Activated naive CD8-positive, alpha-beta T cell treated with anti-CD3 and anti-CD28 coated beads for 36 hours (primary cell): Measurements from ENCODE around the gene CLEC20A. TPM values are rescaled to one million over a fixed set of nuclear protein-coding genes. Genes with fewer than 3 reads are reported as not detected.

Source experiments
- DNase-seq: peaks from one replicate; pipeline ENCODE4 v3.0.0; 2021
- H3K27ac Mint-ChIP-seq: one replicate; pipeline ENCODE4 v1.8.0; 2022; ENCODE audit warnings: mild to moderate bottlenecking, moderate library complexity, mixed read lengths
- H3K27me3 Mint-ChIP-seq: one replicate; pipeline ENCODE4 v1.8.0; 2022; ENCODE audit warnings: mild to moderate bottlenecking, mixed read lengths
- H3K36me3 Mint-ChIP-seq: one replicate; pipeline ENCODE4 v1.8.0; 2021; ENCODE audit warnings: mild to moderate bottlenecking, mixed read lengths
- H3K4me1 Mint-ChIP-seq: one replicate; pipeline ENCODE4 v1.8.0; 2021; ENCODE audit warnings: mixed read lengths
- H3K4me3 Mint-ChIP-seq: one replicate; pipeline ENCODE4 v1.8.0; 2022; ENCODE audit warnings: mild to moderate bottlenecking, moderate library complexity, mixed read lengths
- H3K9me3 Mint-ChIP-seq: one replicate; pipeline ENCODE4 v1.8.0; 2022; ENCODE audit warnings: mixed read lengths
- total RNA-seq, 2 experiments: library from RNA; stranded (reverse); gene quantifications; one replicate each; pipeline ENCODE4 v1.2.3, GENCODE V29; 2021

Gene CLEC20A
- total RNA-seq, 2 experiments from 2014 or later, result not detected

- DNase-seq, result no peak
- Mint-ChIP-seq H3K27me3 (no peaks in the 10 kb centered on the region), H3K4me1 (no peaks in the 10 kb centered on the region), H3K36me3 (no peaks in the 10 kb centered on the region), H3K27ac (no peak overlapping the region), H3K4me3 (no peak overlapping the region), H3K9me3 (no peaks in the 10 kb centered on the region)
Observed at GRCh38 chr1:178497903-178498478, 1.2 kb upstream of the CLEC20A start.

- no peak overlapping the region for H3K27ac Mint-ChIP-seq
- H3K4me1 Mint-ChIP-seq, result no peaks in the 10 kb centered on the region
Observed at GRCh38 chr1:178495741-178496409, 889 bp downstream of the CLEC20A start.

GRCh38 chr1:178495158-178495557, 1.6 kb downstream of the CLEC20A start:
- H3K4me1 Mint-ChIP-seq, result no peaks in the 10 kb centered on the region

More at GRCh38 chr1:178495741-178496409, 889 bp downstream of the CLEC20A start:
- Mint-ChIP-seq H3K4me3 (no peak overlapping the region), H3K27me3 (no peaks in the 10 kb centered on the region), H3K9me3 (no peaks in the 10 kb centered on the region), H3K36me3 (no peaks in the 10 kb centered on the region)
- no peak for DNase-seq

GRCh38 chr1:178494569-178494971, 2.2 kb downstream of the CLEC20A start:
- Mint-ChIP-seq H3K27me3 (no peaks in the 10 kb centered on the region), H3K27ac (no peak overlapping the region), H3K36me3 (no peaks in the 10 kb centered on the region), H3K9me3 (no peaks in the 10 kb centered on the region), H3K4me1 (no peaks in the 10 kb centered on the region), H3K4me3 (no peak overlapping the region)
- no peak for DNase-seq

More at GRCh38 chr1:178495158-178495557, 1.6 kb downstream of the CLEC20A start:
- Mint-ChIP-seq H3K9me3 (no peaks in the 10 kb centered on the region), H3K4me3 (no peak overlapping the region), H3K36me3 (no peaks in the 10 kb centered on the region), H3K27me3 (no peaks in the 10 kb centered on the region), H3K27ac (no peak overlapping the region)
- DNase-seq, result no peak

- no peak overlapping the region for H3K27ac Mint-ChIP-seq
- H3K27me3 Mint-ChIP-seq, result peaks cover 8% of the 10 kb centered on the region
- H3K9me3 Mint-ChIP-seq, result no peaks in the 10 kb centered on the region
- no peaks in the 10 kb centered on the region for H3K4me1 Mint-ChIP-seq
- no peaks in the 10 kb centered on the region for H3K36me3 Mint-ChIP-seq
- no peak for DNase-seq
- H3K4me3 Mint-ChIP-seq, result no peak overlapping the region
Observed at GRCh38 chr1:178493301-178493741, 3.4 kb downstream of the CLEC20A start.

GRCh38 chr1:178492341-178492740, 4.4 kb downstream of the CLEC20A start:
- H3K36me3 Mint-ChIP-seq, result no peaks in the 10 kb centered on the region
- no peak overlapping the region for H3K27ac Mint-ChIP-seq
- no peak for DNase-seq
- no peaks in the 10 kb centered on the region for H3K9me3 Mint-ChIP-seq
- H3K4me1 Mint-ChIP-seq, result no peaks in the 10 kb centered on the region
- H3K4me3 Mint-ChIP-seq, result no peak overlapping the region
- peaks cover 17% of the 10 kb centered on the region for H3K27me3 Mint-ChIP-seq

- Mint-ChIP-seq H3K27ac (no peak overlapping the region), H3K9me3 (no peaks in the 10 kb centered on the region), H3K4me3 (no peak overlapping the region), H3K36me3 (no peaks in the 10 kb centered on the region), H3K27me3 (peaks cover 19% of the 10 kb centered on the region), H3K4me1 (no peaks in the 10 kb centered on the region)
- DNase-seq, result no peak
Observed at GRCh38 chr1:178491721-178492120, 5.0 kb downstream of the CLEC20A start.

GRCh38 chr1:178490967-178491366, 5.8 kb downstream of the CLEC20A start:
- H3K27me3 Mint-ChIP-seq, result peaks cover 19% of the 10 kb centered on the region
- no peaks in the 10 kb centered on the region for H3K4me1 Mint-ChIP-seq
- DNase-seq, result no peak
- no peak overlapping the region for H3K4me3 Mint-ChIP-seq
- H3K36me3 Mint-ChIP-seq, result no peaks in the 10 kb centered on the region
- H3K9me3 Mint-ChIP-seq, result no peaks in the 10 kb centered on the region
- H3K27ac Mint-ChIP-seq, result no peak overlapping the region

GRCh38 chr1:178490136-178490535, 6.6 kb downstream of the CLEC20A start:
- Mint-ChIP-seq H3K4me1 (no peaks in the 10 kb centered on the region), H3K27me3 (peaks cover 19% of the 10 kb centered on the region), H3K4me3 (no peak overlapping the region), H3K9me3 (no peaks in the 10 kb centered on the region), H3K36me3 (no peaks in the 10 kb centered on the region), H3K27ac (no peak overlapping the region)
- no peak for DNase-seq

- Mint-ChIP-seq H3K36me3 (no peaks in the 10 kb centered on the region), H3K4me3 (no peak overlapping the region), H3K4me1 (no peaks in the 10 kb centered on the region), H3K9me3 (no peaks in the 10 kb centered on the region), H3K27me3 (peaks cover 19% of the 10 kb centered on the region), H3K27ac (no peak overlapping the region)
- no peak for DNase-seq
Observed at GRCh38 chr1:178489399-178489798, 7.4 kb downstream of the CLEC20A start.

- no peak for DNase-seq
- Mint-ChIP-seq H3K36me3 (no peaks in the 10 kb centered on the region), H3K4me1 (no peaks in the 10 kb centered on the region), H3K27me3 (peaks cover 19% of the 10 kb centered on the region), H3K27ac (no peak overlapping the region), H3K4me3 (no peak overlapping the region), H3K9me3 (no peaks in the 10 kb centered on the region)
Observed at GRCh38 chr1:178488393-178488792, 8.4 kb downstream of the CLEC20A start.

- Mint-ChIP-seq H3K4me1 (no peaks in the 10 kb centered on the region), H3K27me3 (peaks cover 19% of the 10 kb centered on the region), H3K27ac (no peak overlapping the region), H3K9me3 (no peaks in the 10 kb centered on the region), H3K4me3 (no peak overlapping the region), H3K36me3 (no peaks in the 10 kb centered on the region)
- DNase-seq, result no peak
Observed at GRCh38 chr1:178487070-178487615, 9.6 kb downstream of the CLEC20A start.

- Mint-ChIP-seq H3K27ac (no peak overlapping the region), H3K36me3 (no peaks in the 10 kb centered on the region), H3K4me3 (no peak overlapping the region), H3K4me1 (no peaks in the 10 kb centered on the region), H3K9me3 (no peaks in the 10 kb centered on the region), H3K27me3 (peaks cover 19% of the 10 kb centered on the region)
- no peak for DNase-seq
Observed at GRCh38 chr1:178486100-178487069, 10.4 kb downstream of the CLEC20A start.

GRCh38 chr1:178485541-178485981, 11.2 kb downstream of the CLEC20A start:
- Mint-ChIP-seq H3K9me3 (no peaks in the 10 kb centered on the region), H3K4me1 (no peaks in the 10 kb centered on the region)

GRCh38 chr1:178484698-178485225, 12.0 kb downstream of the CLEC20A start:
- no peaks in the 10 kb centered on the region for H3K4me1 Mint-ChIP-seq
- no peak overlapping the region for H3K27ac Mint-ChIP-seq
- H3K9me3 Mint-ChIP-seq, result no peaks in the 10 kb centered on the region
- DNase-seq, result no peak
- H3K4me3 Mint-ChIP-seq, result no peak overlapping the region
- H3K36me3 Mint-ChIP-seq, result no peaks in the 10 kb centered on the region
- H3K27me3 Mint-ChIP-seq, result peaks cover 19% of the 10 kb centered on the region

More at GRCh38 chr1:178485541-178485981, 11.2 kb downstream of the CLEC20A start:
- Mint-ChIP-seq H3K4me3 (no peak overlapping the region), H3K27me3 (peaks cover 19% of the 10 kb centered on the region), H3K27ac (no peak overlapping the region), H3K36me3 (no peaks in the 10 kb centered on the region)
- no peak for DNase-seq
